NCI-H748 treated with DMSO at 0.1 percent for 48 hours (cell line): Measurements from ENCODE around the gene DHRS2.
"Not testable (repeated sequence)": the region's sequence is repeated elsewhere in the genome, so short reads cannot be mapped to it uniquely, and the experiment has no call there.

Experiments
- DNase-seq: peaks from one replicate; lab custom pipeline; 2025; lab: John Stamatoyannopoulos, UW

The DHRS2 gene

DNA sequence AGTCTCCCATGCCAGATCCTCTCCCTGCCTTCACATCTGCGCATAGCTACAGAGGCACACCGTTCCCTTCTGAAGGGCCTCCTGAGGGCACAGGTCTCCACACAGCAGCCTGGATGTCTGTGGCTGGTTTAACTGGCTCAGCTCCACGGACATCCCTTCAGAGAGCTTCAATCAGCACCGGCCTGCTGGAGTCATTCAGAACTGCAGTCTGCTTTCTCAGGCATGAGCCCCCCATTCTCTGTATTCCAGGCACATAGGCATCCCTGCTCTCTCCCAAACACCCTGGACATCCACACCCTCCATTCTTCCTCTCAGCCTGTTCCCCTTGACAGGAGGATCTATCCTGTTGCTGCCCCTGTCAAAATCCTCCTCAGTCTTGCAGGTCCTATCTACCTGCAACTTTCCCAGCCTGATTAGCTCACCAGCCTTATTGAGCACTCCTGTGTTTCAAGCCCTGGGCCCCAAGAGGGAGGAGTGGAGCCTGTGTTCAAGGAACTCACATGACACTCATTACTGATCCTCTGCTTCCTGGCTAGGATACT lies 2.9 kb upstream of the DHRS2 start:
- no peak for DNase-seq

DNA sequence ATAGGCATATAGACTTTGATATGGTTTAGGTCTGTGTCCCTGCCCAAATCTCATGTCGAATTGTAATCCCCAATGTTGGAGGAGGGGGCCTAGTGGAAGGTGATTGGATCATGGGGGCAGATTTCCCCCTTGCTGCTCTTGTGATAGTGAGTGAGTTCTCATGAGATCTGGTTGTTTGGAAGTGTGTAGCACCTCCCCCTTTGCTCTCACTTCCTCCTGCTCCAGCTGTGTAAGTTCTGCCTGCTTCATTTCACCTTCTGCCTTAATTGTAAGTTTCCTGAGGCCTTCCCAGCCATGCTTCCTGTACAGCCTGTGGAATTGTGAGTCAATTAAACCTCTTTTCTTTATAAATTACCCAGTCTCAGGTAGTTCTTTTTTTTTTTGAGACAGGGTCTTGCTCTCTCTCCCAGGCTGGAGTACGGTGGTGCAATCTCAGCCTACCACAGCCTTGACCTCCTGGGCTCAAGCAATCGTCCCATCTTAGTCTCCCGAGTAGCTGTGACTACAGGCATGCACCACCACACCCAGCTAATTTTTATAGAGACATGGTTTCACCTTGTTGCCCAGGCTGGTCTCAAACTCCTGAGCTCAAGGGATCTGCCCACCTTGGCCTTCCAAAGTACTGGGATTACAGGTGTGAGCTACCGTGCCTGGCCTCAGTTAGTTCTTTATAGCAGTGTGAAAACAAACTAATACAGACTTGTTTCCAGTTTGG lies 1.3 kb upstream of the DHRS2 start:
- DNase-seq, result not testable (repeated sequence)

DNA sequence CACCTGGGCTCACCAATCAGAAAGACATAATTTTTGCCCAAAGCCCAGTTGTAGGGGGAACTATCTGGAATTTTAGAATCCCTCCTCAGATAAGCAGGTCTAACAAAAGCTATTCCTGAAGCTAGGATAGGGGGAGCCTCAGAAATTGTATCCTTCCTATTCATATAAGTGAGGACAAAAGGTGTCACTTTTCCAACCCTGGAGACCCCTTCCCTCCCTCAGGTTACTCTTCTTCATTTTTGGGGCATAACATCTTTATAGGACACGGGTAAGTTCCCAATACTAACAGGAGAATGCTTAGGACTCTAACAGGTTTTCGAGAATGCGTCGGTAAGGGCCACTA lies 1.1 kb downstream of the DHRS2 start:
- not testable (repeated sequence) for DNase-seq

DNA sequence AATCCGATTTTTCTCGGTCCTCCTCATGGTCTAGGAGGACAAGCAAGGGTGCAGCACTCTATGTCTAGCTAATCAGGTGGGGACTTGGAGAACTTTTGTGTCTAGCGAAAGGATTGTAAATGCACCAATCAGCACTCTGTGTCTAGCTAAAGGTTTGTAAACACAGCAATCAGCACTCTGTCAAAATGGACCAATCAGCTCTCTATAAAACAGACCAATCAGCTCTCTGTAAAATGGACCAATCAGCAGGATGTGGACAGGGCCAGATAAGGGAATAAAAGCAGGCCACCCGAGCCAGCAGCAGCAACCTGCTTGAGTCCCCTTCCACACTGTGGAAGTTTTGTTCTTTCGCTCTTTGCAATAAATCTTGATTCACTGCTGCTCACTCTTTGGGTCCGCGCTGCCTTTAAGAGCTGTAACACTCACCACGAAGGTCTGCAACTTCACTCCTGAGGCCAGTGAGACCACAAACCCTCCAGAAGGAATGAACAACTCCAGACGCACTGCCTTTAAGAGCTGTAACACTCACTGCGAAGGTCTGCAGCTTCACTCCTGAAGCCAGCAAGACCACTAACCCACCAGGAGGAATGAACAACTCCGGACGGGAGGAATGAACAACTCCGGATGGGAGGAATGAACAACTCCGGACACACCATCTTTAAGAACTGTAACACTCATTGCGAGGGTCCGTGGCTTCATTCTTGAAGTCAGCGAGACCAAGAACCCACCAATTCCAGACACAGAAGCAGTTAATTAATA lies 1.7 kb downstream of the DHRS2 start:
- DNase-seq, result not testable (repeated sequence)

DNA sequence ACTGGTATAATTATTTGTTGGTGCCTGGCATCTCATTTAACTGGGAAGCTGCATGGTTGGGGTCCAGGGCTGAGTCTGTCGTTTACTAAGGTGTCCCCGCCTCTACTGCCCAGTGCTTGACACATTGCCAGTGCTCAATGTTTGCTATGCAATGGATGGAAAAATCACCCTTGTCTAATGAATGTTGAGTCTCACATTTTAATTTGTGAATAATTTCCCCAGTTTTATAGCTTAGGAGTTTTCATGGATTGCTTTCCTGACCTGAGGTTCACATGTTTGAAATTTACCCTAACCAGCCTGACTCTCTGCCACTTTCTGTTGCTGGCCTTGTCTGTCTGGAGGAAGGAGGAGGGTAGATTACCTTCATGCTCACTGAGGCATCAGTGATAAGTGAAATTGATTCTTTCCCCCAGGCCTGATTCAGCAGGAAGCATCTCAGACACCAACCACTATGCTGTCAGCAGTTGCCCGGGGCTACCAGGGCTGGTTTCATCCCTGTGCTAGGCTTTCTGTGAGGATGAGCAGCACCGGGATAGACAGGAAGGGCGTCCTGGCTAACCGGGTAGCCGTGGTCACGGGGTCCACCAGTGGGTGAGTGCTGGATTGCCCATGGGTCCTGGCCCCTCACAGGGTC lies 2.4 kb downstream of the DHRS2 start:
- DNase-seq, result no peak

DNA sequence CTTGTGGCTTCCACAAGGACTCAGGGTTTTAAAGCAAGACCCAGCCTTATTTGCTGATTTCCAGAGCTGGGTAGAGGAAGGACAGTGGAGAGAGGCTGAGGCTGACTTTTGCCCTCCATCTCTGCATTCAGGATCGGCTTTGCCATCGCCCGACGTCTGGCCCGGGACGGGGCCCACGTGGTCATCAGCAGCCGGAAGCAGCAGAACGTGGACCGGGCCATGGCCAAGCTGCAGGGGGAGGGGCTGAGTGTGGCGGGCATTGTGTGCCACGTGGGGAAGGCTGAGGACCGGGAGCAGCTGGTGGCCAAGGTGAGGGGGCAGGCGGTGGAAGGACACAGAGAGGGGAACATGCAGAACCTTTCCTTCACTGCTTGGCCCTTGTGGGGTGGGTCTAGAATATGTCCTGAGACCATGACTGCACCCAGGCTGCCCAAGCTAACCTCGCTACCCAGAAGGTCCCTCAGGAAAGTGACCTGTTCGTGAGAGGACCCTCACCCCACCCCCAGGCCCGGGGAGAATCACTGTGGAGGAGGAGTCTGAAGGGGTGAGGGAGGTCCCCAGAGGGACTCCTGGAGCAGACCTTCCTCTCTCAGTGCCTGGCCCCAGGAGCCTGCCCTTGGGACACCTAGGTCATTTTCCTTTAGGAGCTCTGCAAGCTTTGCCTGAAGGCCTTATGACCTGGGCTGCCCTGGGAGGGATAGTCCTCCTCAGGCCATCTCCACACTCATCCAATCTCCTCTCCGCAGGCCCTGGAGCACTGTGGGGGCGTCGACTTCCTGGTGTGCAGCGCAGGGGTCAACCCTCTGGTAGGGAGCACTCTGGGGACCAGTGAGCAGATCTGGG lies 3.1 kb downstream of the DHRS2 start:
- no peak for DNase-seq

DNA sequence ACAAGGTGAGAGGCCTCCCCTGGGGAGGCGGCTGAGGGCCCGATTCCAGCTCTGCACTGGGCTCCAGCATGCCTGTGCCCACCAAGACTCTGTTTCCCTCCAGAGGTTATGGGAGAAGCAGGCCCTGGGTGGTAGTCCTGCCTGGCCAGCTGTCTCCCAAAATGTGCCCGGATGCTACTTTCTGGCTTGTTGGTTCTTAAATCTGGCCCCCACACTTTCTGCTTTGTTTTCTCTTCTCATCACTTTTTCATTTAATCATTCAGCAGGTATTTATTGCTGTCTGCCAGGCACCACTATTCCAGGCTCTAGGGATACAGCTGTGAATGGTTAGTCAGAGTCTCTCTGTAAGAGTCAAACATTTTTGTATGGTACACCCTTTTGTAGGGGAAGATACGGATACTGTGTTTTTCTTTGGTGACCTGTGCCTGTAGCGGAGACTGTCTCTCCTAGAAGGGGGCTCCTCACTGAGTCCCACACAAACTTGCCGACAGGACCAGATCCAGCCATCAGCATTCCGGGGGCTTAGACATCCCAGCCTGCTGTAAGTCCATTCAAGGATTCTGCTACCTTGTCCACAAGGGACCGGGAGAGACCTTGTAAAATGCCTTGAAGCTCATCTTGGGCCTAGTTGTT lies 3.8 kb downstream of the DHRS2 start:
- DNase-seq, result no peak

DNA sequence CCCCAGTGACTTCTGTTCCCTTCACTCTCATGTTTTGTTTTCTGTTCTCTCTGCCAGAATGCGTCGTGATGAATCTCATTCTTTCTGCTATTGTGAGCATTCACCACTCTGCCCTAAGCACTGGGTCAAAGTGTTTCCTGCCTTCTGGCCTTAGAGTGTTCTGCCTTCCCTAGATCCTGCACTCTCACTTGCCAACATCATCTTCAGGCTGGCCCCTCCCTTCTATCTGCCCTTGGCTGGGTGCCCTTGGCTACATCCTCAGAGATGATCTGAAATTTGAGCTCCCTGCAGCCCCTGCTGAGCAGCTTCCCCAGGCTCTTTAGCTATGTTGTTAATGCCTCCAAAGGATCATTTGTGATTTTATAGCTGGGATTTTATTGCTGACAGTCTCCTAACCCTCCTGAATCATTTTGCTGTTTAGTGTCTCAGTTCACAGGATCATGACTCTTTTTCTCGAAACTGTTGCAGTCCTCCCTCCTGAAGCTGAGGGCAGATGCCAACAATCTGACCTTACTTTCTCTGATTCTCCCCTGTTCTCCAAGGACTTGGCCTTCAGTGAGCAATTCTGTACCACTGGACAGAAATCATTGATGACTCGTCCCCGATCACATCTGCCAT lies 4.5 kb downstream of the DHRS2 start:
- no peak for DNase-seq

DNA sequence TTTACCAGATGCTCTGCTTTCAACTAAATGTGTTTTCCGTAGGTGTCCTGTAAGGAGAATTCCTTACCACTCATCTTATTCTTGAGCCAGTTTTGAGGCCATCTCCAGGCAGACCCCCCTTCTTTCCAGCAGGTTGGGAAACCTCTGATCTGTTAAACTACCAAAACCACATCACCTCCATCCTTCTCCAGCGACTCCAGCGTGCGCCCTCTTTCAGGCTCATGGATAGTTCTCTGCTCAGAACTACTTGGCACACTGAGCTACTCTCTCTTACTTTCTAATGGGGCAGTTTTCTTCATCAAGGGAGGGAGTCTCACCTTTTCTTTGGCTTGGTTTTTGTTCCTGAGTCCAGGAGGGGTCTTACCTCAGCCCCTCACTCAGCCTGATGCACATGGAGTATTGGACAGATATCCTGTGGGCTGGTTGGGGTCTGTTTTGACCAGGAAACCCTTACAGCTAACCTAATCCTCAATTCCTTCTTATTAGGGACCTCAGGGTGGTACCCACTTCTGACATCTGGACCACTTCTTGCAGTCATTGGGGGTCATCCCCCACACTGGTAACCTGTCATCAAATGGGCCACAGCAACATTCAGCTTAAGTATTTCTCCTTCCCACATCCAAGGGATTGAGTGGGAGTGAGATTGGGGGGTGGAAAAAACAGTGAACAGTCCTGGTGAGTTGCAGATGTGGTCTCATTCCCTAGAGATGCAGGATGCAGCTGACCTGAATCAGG lies 5.2 kb downstream of the DHRS2 start:
- DNase-seq, result no peak

DNA sequence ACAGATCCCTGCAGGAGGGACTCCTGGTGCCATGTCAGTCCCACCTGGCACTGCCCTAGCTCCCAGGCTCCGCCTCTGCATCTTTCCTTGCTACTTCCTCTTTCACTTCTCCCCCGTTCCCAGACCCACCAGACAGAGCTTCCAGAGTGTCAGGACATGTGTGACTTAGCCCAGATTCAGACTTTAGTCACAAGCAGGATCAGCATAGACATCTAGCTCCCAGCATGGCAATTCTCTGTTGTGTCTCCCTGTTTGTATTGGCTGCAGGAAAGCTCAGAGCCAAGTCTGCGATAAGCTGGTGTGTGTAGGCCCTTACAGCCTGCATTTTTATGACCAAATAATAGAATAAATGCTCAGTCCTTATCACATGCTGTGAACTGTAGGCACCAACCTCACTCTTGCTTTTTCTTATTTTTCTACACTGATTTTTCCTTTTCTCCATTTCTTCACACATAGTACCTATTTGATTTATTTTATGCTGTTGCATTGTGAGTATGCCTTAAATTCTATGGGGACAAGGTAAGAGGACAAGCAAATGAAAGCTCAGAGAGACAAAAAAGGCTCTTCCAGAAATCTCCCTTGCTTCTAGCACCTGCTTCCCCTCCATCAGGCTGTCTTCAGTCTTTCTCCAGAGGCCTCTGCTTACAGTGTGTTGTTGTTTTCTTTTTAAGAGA lies 5.9 kb downstream of the DHRS2 start:
- DNase-seq, result no peak

DNA sequence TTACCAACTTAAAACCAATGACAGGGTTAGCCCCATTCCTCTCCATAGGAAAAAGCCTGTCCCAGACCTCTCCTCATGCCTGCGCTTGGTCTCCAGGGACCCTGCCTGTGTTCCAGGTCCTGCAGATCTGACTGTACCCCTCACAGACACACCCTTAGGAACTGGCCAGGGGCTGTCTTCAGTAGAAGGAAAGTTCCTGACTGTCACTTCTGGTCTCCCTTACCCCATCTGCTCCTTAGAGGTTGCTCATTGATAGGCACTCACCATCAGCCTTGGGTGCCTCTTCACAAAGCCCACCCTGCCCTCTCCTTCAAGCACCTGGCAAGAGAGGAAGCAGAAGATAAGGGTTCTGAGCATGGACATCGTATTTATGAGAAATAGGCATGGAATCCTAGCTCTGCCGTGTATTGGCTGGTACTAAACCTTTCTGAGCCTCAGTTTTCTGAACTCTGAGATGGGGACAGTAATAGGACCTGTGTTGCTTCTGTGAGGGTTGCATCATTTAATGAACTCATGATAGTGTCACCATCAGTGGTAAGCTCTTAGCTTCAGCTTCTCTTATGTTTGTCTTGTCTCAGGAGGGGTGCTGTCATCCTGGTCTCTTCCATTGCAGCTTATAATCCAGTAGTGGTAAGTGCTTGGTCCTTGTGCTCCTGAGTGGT lies 7.5 kb downstream of the DHRS2 start:
- DNase-seq, result no peak

DNA sequence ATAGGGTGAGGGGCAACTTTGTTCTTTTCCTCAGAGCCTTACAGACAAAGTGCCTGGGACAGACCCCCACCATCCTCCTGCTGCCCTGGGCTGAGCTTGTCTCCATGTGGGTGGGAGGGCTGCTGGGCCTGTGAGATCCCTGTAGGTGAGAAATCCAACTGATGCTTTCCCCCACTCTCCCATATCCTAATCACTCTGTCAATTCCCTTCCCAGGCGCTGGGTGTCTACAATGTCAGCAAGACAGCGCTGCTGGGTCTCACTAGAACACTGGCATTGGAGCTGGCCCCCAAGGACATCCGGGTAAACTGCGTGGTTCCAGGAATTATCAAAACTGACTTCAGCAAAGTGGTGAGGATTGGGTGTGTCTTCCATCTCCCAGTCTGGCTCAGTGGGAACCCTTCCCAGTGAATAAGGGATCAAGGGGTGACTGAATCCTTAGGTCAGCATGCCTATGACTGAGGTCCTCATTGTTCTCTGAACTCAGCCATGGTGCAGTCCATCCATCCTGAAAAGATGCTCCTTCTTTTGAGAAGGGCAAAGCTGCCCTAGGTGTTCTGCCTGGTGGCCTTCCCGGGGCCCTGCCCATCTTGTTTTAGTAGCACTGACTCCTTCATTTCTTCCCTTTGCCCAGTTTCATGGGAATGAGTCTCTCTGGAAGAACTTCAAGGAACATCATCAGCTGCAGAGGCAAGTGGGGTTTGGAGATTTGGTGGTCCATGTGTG lies 8.2 kb downstream of the DHRS2 start:
- no peak for DNase-seq

DNA sequence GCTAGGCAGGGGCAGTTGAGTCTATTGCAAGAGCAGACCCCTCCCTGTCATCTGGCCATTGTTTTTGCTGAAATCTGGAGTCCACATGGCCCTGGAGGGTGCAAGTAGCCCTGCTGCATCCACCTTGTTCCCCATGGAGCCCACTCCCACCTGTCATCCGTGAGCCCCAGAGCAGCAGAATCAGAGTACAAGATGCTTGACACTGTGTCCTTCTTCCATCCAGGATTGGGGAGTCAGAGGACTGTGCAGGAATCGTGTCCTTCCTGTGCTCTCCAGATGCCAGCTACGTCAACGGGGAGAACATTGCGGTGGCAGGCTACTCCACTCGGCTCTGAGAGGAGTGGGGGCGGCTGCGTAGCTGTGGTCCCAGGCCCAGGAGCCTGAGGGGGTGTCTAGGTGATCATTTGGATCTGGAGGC lies 8.8 kb downstream of the DHRS2 start:
- no peak for DNase-seq

DNA sequence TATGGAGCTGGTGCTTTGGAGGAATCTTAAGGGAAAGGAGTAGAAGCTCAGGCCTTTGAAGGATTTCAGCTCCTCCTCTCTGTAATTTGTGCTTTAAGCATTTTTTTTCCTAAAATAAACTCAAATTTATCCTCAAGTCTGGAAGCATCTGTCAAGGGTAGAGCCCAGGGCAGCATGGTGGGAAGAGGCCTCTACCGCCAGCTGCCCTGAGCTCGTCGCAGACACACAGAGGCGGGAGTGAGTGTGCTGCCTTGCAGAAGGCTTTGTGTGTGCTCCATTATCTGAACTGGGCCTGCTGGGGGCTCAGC lies 9.3 kb downstream of the DHRS2 start:
- no peak for DNase-seq

DNA sequence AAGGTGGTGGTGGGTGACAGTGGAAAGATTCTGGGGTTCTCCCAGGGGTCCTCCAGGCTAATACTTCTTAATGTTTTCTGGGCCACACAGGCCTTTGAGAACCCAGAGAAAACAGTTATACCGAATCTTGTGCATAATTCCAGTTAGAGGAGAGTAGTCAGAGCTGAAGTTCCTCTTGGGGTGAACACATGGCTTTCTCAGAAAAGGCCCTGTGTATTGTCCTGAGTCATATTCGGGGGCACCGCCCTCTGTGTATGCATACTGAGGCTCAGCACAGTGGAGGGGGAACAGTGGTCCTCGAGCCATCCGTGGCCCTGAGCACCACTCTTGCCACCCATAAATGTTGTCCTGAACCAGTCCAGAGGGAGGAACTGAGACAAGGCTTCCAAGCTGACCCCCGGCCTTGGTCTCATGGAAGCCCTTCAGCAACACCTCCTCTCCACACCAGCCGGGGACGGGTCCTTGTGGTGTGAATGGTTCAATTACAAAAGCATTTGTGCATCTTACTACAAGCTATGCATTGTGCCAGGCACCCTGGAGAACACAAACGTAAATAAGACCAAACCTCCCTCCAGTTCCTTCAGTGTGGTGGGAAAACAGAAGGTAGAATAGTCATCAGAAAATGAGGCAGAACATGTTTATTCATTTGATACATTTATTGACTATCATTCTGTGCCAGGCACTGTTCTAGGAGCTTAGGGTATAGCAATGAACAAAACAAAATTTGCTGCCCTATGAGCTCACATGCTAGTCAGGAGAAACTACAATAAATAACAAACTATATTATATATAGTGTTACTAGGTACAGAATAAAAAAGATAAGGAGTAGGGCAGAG lies 9.9 kb downstream of the DHRS2 start:
- DNase-seq, result no peak

DNA sequence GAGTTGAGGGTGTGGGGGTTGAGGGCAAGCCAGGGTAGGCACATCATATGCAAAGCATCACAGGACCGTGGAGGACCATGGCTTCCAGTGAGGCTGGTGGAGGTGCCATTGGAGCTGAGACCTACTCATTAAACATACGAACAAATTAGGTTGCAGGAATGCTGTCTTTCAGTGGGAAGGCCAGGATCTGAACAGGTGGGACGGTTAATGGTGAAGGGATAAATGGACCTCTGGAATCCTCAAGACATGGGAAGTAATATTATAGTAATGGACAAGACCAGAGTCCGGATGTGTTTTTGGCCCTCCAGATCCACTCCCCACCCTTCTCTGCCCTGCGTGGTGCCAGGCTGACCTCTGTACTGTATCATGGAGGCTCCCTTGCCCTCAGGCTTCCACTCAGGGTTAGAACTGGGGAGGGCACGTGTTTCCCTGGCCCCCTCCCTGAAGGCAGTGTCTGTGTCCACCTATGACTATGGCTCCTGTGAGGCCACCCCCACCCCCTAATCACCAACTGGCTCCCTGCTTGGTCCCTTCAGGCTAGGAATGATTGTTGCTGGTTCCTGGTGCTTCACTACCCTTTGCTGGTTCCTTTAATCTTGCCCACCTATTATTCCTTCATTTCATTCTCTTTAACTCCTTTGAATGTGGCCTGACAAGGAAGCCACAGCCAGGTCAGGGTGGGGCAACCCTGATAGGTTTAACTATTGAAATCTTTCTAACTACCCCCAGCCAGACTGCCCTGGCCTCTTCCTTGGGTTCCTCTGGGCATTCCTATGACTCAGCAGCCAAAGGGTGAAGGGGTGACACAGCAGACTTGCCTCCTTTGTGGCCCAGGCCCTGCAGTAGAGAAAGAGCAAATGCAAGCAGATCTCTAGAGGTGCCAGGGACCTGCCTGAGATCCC lies 10.7 kb downstream of the DHRS2 start:
- no peak for DNase-seq

DNA sequence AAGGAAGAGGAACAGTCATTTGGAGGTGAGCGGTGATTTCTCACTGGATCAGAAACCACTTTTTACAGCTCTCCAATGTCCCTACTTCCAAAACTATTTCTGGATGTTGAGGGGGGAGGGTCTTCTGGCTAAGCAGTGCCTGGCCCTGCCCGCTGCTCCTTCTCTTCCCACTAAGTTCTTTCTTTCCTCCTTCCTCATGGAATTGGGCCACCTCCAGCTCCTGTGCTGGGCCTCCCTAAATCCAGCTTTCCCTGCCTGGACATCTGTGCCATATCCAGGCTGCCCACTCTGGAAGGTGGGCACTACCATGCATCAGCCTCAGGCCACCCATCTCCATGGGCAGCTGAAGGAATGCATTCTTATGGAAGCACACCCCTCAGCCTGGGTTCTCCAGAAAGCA lies 11.5 kb downstream of the DHRS2 start:
- DNase-seq, result no peak
